ENCODE measurements around the gene ATXN2L. TPM values are rescaled to one million over a fixed set of nuclear protein-coding genes. Genes with fewer than 3 reads are reported as not detected.

The ATXN2L gene
- total RNA-seq, 2 experiments from 2014 or later = 392 to 408 TPM

DNA sequence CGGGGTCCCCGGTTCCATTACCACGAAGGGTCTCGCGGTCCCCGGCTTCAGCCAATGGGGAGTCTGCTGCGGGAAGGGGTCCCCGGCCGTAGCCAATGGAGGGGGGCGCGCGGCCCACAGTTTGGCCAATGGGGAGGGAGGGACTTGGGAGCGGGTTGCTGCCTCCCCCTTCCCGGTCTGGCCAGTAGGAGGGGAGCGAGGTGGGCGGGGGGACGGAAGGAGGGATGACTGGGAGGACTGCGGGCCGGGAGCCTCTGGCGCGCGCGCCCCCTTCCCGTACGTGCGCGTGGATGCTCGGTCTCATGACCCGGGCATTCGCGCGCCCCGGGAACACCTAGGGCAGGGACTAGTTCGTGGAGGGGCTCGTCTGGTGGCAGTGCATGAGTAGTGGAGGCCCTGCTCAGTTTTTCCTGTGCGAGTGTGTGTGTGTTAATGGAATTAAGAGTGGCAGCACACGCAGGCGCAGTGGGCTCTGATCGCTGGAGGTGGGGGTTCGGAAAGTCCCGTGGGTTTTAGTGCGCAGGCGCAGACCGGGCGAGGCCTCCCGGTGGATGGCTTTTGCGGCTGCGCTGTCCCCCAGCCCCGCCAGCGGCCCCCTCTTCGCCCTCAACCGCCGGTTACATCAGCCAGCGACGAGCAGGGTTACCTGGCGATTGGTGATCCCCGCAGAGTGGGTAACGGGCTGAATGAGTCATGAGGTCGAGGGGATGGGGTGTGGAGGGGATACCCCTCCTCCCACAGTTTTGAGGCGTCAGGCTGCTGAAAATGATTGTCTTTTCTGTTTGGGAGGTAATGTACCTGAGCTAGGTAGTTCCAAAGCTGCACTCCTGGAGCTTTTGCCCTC is 1.3 kb downstream of the ATXN2L start:
- Mint-ChIP-seq H3K9me3 (no peaks in the 10 kb centered on the region), H3K27ac (peak overlapping the region; percentile 98), H3K36me3 (ENCODE audit: low read depth) (peaks cover 52% of the 10 kb centered on the region), H3K27me3 (ENCODE audit: low read depth) (no peaks in the 10 kb centered on the region), H3K4me1 (ENCODE audit: low read depth) (peaks cover 50% of the 10 kb centered on the region), H3K4me3 (peak overlapping the region; percentile 92)
- intact Hi-C loops (cut with micrococcal nuclease) = loop anchor here (1.0 to 5.0 kb wide), 8 partner anchors 14 to 983 kb away; partner anchors contain the start of genes MAZ, NFATC2IP, RABEP2 and SBK1
- CTCF ChIA-PET = no interaction called here
- DNase-seq = peak; percentile 99

DNA sequence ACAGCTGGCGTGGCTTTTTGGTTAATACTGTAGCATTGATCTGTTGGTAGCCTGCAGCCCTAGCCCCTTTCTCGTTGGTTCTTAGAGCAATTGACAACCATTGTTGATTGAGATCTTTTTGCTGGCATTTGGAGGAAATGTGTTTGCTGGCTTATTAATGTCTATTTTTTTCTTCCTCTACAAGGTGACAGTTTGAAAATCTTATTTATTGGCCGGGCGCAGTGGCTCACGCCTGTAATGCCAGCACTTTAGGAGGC is 1.8 kb downstream of the ATXN2L start:
- Mint-ChIP-seq H3K4me1 (ENCODE audit: low read depth) (peaks cover 52% of the 10 kb centered on the region), H3K27me3 (ENCODE audit: low read depth) (no peaks in the 10 kb centered on the region), H3K27ac (peak overlapping the region; percentile 98), H3K9me3 (no peaks in the 10 kb centered on the region), H3K36me3 (ENCODE audit: low read depth) (peaks cover 57% of the 10 kb centered on the region), H3K4me3 (peak overlapping the region; percentile 92)
- intact Hi-C loops (cut with micrococcal nuclease) = loop anchor here (1.0 to 5.0 kb wide), 7 partner anchors 14 to 983 kb away; partner anchors contain the start of genes MAZ, RABEP2, SBK1 and SGF29
- CTCF ChIA-PET = no interaction called here
- no peak for DNase-seq

DNA sequence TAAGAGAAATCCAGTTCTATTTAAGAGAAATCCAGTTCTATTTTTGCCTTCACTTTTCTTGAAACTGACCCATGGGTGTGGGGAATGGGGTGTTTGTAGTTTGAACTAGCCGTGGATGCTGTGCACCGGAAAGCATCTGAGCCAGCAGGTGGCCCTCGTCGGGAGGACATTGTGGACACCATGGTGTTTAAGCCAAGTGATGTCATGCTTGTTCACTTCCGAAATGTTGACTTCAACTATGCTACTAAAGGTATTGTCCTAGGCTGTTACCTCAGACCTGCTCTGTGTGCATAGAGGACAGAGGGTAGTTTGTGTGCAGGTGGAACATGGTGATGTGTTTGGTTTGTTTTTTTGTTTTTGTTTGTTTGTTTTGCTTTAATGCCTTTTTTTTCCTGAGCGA is 3.3 kb downstream of the ATXN2L start:
- H3K27ac Mint-ChIP-seq = peak overlapping the region; percentile 68
- no peak overlapping the region for H3K4me3 Mint-ChIP-seq
- no peaks in the 10 kb centered on the region for H3K27me3 Mint-ChIP-seq (ENCODE audit: low read depth)
- no peaks in the 10 kb centered on the region for H3K9me3 Mint-ChIP-seq
- intact Hi-C loops (cut with micrococcal nuclease) = no loop called here
- peaks cover 48% of the 10 kb centered on the region for H3K4me1 Mint-ChIP-seq (ENCODE audit: low read depth)
- H3K36me3 Mint-ChIP-seq (ENCODE audit: low read depth) = peaks cover 68% of the 10 kb centered on the region
- CTCF ChIA-PET = interaction anchor here (1.1 kb wide), 1 partner anchor 119 kb away, joined by 3 read pairs; no protein-coding TSS in a partner anchor
- no peak for DNase-seq

DNA sequence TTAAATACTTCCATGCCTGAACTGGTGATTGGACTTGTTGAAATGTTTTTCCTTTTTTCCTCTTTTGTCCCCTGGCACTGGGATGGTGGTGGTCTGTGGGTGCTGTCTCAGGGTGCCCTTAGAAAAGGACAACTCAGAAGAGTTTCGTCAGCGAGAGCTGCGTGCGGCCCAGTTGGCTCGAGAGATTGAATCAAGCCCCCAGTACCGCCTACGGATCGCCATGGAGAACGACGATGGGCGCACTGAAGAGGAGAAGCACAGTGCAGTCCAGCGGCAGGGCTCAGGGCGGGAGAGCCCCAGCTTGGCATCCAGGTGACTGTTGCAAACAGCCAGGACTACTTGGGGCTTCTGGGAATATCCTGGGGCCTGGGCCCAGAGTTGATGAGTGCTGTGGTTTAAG is 6.9 kb downstream of the ATXN2L start:
- CTCF ChIA-PET = interaction anchor here (1.0 kb wide), 1 partner anchor 41 kb away, joined by 3 read pairs; no protein-coding TSS in a partner anchor
- H3K27me3 Mint-ChIP-seq (ENCODE audit: low read depth) = no peaks in the 10 kb centered on the region
- H3K27ac Mint-ChIP-seq = no peak overlapping the region
- H3K4me1 Mint-ChIP-seq (ENCODE audit: low read depth) = peaks cover 34% of the 10 kb centered on the region
- H3K9me3 Mint-ChIP-seq = no peaks in the 10 kb centered on the region
- peaks cover 85% of the 10 kb centered on the region for H3K36me3 Mint-ChIP-seq (ENCODE audit: low read depth)
- intact Hi-C loops (cut with micrococcal nuclease) = no loop called here
- no peak overlapping the region for H3K4me3 Mint-ChIP-seq
- no peak for DNase-seq

DNA sequence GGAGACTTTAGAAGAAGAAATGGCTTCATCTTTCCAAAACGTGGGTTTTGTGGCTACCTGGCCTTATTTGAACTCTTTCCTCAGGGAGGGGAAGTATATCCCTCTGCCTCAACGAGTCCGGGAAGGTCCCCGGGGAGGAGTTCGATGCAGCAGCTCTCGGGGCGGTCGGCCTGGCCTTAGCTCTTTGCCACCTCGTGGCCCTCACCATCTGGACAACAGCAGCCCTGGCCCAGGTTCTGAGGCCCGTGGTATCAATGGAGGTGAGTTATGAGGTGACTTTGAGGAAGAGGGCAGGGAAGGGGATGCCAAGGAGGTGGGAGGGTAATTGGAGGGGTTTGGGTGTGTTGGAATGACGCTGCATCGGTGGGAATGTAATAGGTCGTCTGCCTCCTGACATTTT is 7.7 kb downstream of the ATXN2L start:
- DNase-seq = no peak

DNA sequence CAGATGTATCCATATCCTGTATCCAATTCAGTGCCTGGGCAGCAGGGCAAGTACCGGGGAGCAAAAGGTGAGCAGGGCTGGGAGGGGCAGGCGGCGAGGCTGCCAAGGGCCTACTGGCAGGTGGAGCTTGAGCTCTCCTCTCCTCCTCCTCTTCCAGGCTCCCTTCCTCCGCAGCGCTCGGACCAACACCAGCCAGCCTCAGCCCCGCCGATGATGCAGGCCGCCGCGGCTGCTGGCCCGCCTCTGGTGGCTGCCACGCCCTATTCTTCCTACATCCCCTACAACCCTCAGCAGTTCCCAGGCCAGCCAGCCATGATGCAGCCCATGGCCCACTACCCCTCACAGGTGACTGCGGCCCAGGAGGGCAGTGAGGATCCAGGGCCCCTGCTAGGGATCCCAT is 11.6 kb downstream of the ATXN2L start:
- Mint-ChIP-seq H3K4me3 (no peak overlapping the region), H3K4me1 (ENCODE audit: low read depth) (peaks cover 24% of the 10 kb centered on the region), H3K27me3 (ENCODE audit: low read depth) (no peaks in the 10 kb centered on the region), H3K9me3 (no peaks in the 10 kb centered on the region), H3K36me3 (ENCODE audit: low read depth) (peaks cover 69% of the 10 kb centered on the region), H3K27ac (no peak overlapping the region)
- DNase-seq = no peak
- intact Hi-C loops (cut with micrococcal nuclease) = no loop called here
- CTCF ChIA-PET = interaction anchor here (1.1 kb wide), 1 partner anchor 12 kb away, joined by 3 read pairs; the partner anchor contains the start of gene ATXN2L

More for the DNA sequence above, 7.7 kb downstream of the ATXN2L start:
- Mint-ChIP-seq H3K27ac (peak overlapping the region; percentile 11), H3K4me1 (ENCODE audit: low read depth) (peaks cover 26% of the 10 kb centered on the region), H3K27me3 (ENCODE audit: low read depth) (no peaks in the 10 kb centered on the region), H3K36me3 (ENCODE audit: low read depth) (peaks cover 84% of the 10 kb centered on the region), H3K4me3 (no peak overlapping the region), H3K9me3 (no peaks in the 10 kb centered on the region)
- intact Hi-C loops (cut with micrococcal nuclease) = no loop called here
- CTCF ChIA-PET = interaction anchor here (1.0 kb wide), 1 partner anchor 40 kb away, joined by 3 read pairs; no protein-coding TSS in a partner anchor

DNA sequence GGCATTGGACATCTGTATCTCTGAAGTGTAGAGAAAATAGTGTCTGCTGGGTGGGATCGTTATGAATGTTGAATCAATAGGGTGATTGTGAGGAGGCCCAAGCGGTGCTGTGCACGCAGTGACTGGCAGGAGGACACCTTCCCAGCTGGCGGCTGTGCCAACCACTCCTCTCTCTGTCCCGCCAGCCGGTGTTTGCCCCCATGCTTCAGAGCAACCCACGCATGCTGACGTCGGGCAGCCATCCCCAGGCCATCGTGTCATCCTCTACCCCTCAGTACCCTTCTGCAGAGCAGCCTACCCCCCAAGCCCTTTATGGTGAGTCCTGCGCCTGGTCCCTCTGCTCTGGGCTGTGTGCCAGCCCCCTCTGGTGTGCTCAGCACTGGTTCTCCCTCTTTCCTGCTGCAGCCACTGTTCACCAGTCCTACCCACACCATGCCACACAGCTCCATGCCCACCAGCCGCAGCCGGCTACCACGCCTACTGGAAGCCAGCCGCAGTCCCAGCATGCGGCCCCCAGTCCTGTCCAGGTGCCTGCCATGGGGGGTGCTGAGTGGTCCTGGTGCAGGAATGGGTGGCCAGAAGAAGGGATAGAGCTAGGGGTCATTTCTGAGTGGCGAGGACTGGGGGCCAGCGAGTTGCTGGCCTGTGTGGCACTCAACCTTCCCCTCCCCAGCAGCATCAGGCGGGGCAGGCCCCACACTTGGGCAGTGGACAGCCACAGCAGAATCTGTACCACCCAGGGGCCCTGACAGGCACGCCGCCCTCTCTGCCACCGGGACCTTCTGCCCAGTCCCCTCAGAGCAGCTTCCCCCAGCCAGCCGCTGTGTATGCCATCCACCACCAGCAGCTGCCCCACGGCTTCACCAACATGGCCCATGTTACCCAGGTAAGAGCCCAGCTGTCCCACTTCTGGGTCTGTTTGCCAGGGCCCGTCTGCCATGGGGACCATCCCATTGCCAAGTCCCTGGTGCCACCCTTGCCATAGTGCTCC is 12.4 kb downstream of the ATXN2L start:
- Mint-ChIP-seq H3K36me3 (ENCODE audit: low read depth) (peaks cover 64% of the 10 kb centered on the region), H3K4me3 (no peak overlapping the region), H3K4me1 (ENCODE audit: low read depth) (peaks cover 22% of the 10 kb centered on the region), H3K9me3 (no peaks in the 10 kb centered on the region), H3K27me3 (ENCODE audit: low read depth) (no peaks in the 10 kb centered on the region), H3K27ac (peak overlapping the region; percentile 39)
- intact Hi-C loops (cut with micrococcal nuclease) = no loop called here
- CTCF ChIA-PET = interaction anchor here (1.1 kb wide), 1 partner anchor 13 kb away, joined by 3 read pairs; the partner anchor contains the start of gene ATXN2L
- DNase-seq = no peak

DNA sequence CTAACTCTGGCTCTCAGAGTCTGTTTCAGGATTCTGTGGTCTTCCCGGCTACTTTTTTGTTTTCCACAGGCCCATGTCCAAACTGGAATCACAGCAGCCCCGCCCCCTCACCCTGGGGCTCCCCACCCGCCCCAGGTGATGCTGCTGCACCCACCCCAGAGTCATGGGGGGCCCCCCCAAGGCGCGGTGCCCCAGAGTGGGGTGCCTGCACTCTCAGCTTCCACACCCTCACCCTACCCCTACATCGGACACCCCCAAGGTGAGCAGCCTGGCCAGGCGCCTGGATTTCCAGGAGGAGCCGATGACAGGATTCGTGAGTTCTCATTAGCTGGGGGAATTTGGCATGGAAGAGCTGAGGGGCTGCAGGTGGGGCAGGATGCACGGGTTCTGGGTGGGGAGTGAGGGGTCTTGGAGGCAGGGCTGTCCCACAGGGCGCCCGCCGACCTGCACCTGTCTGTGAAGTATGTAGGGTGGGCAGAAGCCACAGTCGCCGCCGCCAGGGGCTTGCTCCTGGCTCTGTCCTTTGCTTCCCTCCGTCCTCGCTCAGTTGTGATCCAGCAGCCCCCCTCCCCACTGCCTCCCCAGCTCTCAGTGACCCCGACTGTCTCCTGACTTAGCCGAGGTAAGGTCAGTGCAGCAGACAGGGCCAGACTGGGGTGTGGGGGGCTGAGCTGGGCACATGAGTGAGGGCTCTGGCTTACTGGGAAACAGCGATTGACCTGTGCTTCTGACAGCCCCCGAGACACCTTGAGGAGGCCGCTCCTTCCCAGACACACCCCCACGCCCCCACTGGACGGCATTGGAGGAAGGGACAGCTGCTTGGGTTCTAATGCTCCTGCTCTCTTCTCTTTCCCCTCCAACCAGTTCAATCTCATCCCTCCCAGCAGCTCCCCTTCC is 13.3 kb downstream of the ATXN2L start:
- CTCF ChIA-PET = no interaction called here
- intact Hi-C loops (cut with micrococcal nuclease) = no loop called here
- peak overlapping the region; percentile 51 for H3K27ac Mint-ChIP-seq
- H3K9me3 Mint-ChIP-seq = no peaks in the 10 kb centered on the region
- no peak for DNase-seq
- no peaks in the 10 kb centered on the region for H3K27me3 Mint-ChIP-seq (ENCODE audit: low read depth)
- no peak overlapping the region for H3K4me3 Mint-ChIP-seq
- peaks cover 20% of the 10 kb centered on the region for H3K4me1 Mint-ChIP-seq (ENCODE audit: low read depth)
- peaks cover 55% of the 10 kb centered on the region for H3K36me3 Mint-ChIP-seq (ENCODE audit: low read depth)

DNA sequence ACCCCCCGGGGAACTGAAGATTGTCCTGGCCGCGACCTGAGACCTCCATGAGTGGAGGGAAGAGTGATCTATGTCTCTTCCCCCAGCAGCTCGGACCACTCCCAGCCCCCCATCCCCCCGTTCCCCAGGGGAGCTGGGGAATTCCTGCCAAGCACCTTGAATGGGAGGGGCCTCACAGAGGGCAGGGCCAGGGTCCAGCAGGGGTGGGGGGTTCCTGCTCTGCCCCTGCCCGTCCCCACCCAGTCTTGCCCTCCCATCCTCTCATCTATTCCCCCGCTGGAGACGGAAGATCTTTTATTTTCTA is 13.9 kb downstream of the ATXN2L start:
- Mint-ChIP-seq H3K4me1 (ENCODE audit: low read depth) (peaks cover 20% of the 10 kb centered on the region), H3K36me3 (ENCODE audit: low read depth) (peaks cover 56% of the 10 kb centered on the region), H3K27ac (peak overlapping the region; percentile 51), H3K27me3 (ENCODE audit: low read depth) (no peaks in the 10 kb centered on the region), H3K4me3 (no peak overlapping the region), H3K9me3 (no peaks in the 10 kb centered on the region)
- intact Hi-C loops (cut with micrococcal nuclease) = no loop called here
- DNase-seq = no peak
- CTCF ChIA-PET = no interaction called here

DNA sequence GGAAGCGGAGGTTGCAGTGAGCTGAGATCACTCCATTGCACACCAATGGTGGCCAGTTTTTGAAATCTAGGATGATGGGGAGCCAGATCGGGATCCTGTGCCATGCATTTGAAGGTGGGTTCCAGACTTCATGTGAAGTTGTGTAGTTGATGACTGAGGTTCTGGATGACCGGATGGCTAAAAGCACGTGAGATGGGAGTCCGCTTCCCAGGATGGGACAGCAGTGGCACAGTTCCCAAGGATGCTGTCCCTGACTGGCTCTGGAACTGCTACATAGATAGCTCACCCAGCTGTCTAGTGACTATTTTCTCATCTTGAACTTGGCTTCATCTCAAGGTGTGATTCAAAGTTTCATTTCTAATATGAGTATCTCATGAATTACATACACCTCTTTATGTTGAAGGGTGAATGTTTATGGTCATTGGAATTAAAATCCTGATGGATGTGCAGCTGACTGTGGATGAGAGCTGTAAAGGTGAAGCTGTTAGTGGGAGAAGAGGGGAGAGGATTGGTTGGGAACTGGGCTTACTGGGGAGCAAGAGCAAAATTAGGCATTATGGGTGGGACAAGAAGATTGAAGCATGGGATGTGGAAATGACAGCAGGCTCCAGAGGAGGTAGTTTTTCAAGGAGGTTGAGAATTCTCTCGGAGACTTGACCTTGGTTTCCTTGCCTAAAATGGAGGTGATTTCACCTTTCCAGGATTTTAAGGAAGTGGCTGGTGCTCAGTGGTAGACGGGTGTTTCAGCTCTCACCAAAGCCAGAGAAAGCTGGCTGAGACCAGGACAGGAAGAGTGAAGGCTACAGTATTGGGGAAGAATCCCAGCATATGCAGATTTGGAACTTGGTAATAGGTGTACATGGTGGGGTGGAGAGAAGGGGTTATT is 15.1 kb downstream of the ATXN2L start:
- peaks cover 20% of the 10 kb centered on the region for H3K4me1 Mint-ChIP-seq (ENCODE audit: low read depth)
- no peak for DNase-seq
- H3K4me3 Mint-ChIP-seq = no peak overlapping the region
- H3K27me3 Mint-ChIP-seq (ENCODE audit: low read depth) = no peaks in the 10 kb centered on the region
- intact Hi-C loops (cut with micrococcal nuclease) = loop anchor here (1.0 kb wide), 1 partner anchor 14 kb away; no protein-coding TSS in a partner anchor
- peaks cover 50% of the 10 kb centered on the region for H3K36me3 Mint-ChIP-seq (ENCODE audit: low read depth)
- H3K9me3 Mint-ChIP-seq = no peaks in the 10 kb centered on the region
- H3K27ac Mint-ChIP-seq = peak overlapping the region; percentile 69
- CTCF ChIA-PET = no interaction called here

DNA sequence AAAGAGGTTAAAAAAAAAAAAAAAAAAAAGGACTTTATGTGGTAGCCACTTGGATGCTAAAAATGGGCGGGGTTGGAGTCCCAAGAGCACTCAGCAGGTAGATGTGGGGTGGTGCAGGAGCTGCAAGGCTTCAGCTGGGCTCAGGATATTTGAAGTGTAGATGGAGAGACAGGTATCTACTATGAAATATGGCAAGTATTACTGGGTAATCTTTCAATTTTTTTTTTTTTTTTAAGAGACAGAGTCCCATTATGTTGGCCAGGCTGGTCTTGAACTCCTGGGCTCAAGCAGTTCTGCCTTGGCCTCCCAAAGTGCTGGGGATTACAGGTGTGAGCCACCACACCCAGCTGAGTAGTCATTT is 15.7 kb downstream of the ATXN2L start:
- Mint-ChIP-seq H3K4me1 (ENCODE audit: low read depth) (peaks cover 22% of the 10 kb centered on the region), H3K27me3 (ENCODE audit: low read depth) (no peaks in the 10 kb centered on the region), H3K27ac (peak overlapping the region; percentile 69), H3K36me3 (ENCODE audit: low read depth) (peaks cover 46% of the 10 kb centered on the region), H3K9me3 (no peaks in the 10 kb centered on the region), H3K4me3 (no peak overlapping the region)
- intact Hi-C loops (cut with micrococcal nuclease) = loop anchor here (1.0 kb wide), 1 partner anchor 14 kb away; no protein-coding TSS in a partner anchor
- no peak for DNase-seq
- CTCF ChIA-PET = no interaction called here

All from activated naive CD4-positive, alpha-beta T cell treated with anti-CD3 and anti-CD28 coated beads for 36 hours (primary cell).